ENCODE results near the gene HIBADH. TPM values are rescaled to one million over a fixed set of nuclear protein-coding genes. Genes with fewer than 3 reads are reported as not detected.

The HIBADH gene
- total RNA-seq, 2 experiments from 2014 or later, result 19.2 to 24.0 TPM

GRCh38 chr7:27704422-27705199, 41.9 kb upstream of the HIBADH start:
- Histone ChIP-seq H2AFZ (ENCODE audit: low read length) (no peak overlapping the region), H3K36me3 (ENCODE audit: insufficient read depth, low read length) (no peaks in the 10 kb centered on the region), H3K4me3 (ENCODE audit: low read depth, low read length, poor library complexity, severe bottlenecking) (no peak overlapping the region), H3K27ac (ENCODE audit: low read depth, low read length, poor library complexity, severe bottlenecking) (no peak overlapping the region), H3K9me2 (ENCODE audit: insufficient read depth, low read length) (no peaks in the 10 kb centered on the region), H4K20me1 (ENCODE audit: insufficient read depth, low read length) (no peaks in the 10 kb centered on the region), H3K4me1 (ENCODE audit: insufficient read depth, low read length, poor library complexity, severe bottlenecking) (no peaks in the 10 kb centered on the region), H3K4me2 (ENCODE audit: low read length) (no peak overlapping the region), H3K79me2 (ENCODE audit: insufficient read depth, low read depth, low read length) (no peaks in the 10 kb centered on the region), H3K9me3 (ENCODE audit: low read length) (no peaks in the 10 kb centered on the region)
- DNase-seq (ENCODE audit: low spot score), result no peak
- POLR2A ChIA-PET, result interaction anchor here (1.9 kb wide), 1 partner anchor 10 kb away, joined by 5 read pairs; no protein-coding TSS in a partner anchor
- intact Hi-C loops (cut with micrococcal nuclease; ENCODE audit: unreplicated experiment), result no loop called here
- BruUV-seq (replicated peaks), result no TSS peak
- no peak for TF ChIP-seq CTCF (conservative IDR thresholded peaks at IDR 0.05; ENCODE audit: low read length)
- no peak for TF ChIP-seq EZH2phosphoT487 (IDR thresholded peaks at IDR 0.05; ENCODE audit: borderline replicate concordance, low read depth, low read length)
- CTCF ChIA-PET (ENCODE audit: unreplicated experiment), result no interaction called here

GRCh38 chr7:27703181-27703580, 40.5 kb upstream of the HIBADH start:
- Histone ChIP-seq H2AFZ (ENCODE audit: low read length) (no peak overlapping the region), H4K20me1 (ENCODE audit: insufficient read depth, low read length) (no peaks in the 10 kb centered on the region), H3K9me2 (ENCODE audit: insufficient read depth, low read length) (no peaks in the 10 kb centered on the region), H3K27ac (ENCODE audit: low read depth, low read length, poor library complexity, severe bottlenecking) (no peak overlapping the region), H3K4me2 (ENCODE audit: low read length) (no peak overlapping the region), H3K4me1 (ENCODE audit: insufficient read depth, low read length, poor library complexity, severe bottlenecking) (peaks cover 6% of the 10 kb centered on the region), H3K36me3 (ENCODE audit: insufficient read depth, low read length) (no peaks in the 10 kb centered on the region), H3K79me2 (ENCODE audit: insufficient read depth, low read depth, low read length) (no peaks in the 10 kb centered on the region), H3K9me3 (ENCODE audit: low read length) (no peaks in the 10 kb centered on the region), H3K4me3 (ENCODE audit: low read depth, low read length, poor library complexity, severe bottlenecking) (no peak overlapping the region)
- ChIA-PET POLR2A (no interaction called here), CTCF (ENCODE audit: unreplicated experiment) (no interaction called here)
- intact Hi-C loops (cut with micrococcal nuclease; ENCODE audit: unreplicated experiment), result no loop called here
- DNase-seq (ENCODE audit: low spot score), result no peak
- BruUV-seq (replicated peaks), result no TSS peak
- TF ChIP-seq EZH2phosphoT487 (IDR thresholded peaks at IDR 0.05; ENCODE audit: borderline replicate concordance, low read depth, low read length), result no peak
- no peak for TF ChIP-seq CTCF (conservative IDR thresholded peaks at IDR 0.05; ENCODE audit: low read length)

GRCh38 chr7:27700501-27700900, 37.8 kb upstream of the HIBADH start:
- BruUV-seq (replicated peaks), result no TSS peak
- H3K4me3 ChIP-seq (ENCODE audit: low read depth, low read length, poor library complexity, severe bottlenecking), result no peak overlapping the region
- H3K9me2 ChIP-seq (ENCODE audit: insufficient read depth, low read length), result no peaks in the 10 kb centered on the region
- H3K9me3 ChIP-seq (ENCODE audit: low read length), result no peaks in the 10 kb centered on the region
- no peak overlapping the region for H2AFZ ChIP-seq (ENCODE audit: low read length)
- H3K27ac ChIP-seq (ENCODE audit: low read depth, low read length, poor library complexity, severe bottlenecking), result no peak overlapping the region
- H3K79me2 ChIP-seq (ENCODE audit: insufficient read depth, low read depth, low read length), result no peaks in the 10 kb centered on the region
- ChIA-PET CTCF (ENCODE audit: unreplicated experiment) (no interaction called here), POLR2A (interaction anchor here (0.5 to 0.7 kb wide), 2 partner anchors 63 to 211 kb away, joined by 3 to 5 read pairs; no protein-coding TSS in a partner anchor)
- peaks cover 14% of the 10 kb centered on the region for H3K4me1 ChIP-seq (ENCODE audit: insufficient read depth, low read length, poor library complexity, severe bottlenecking)
- H3K36me3 ChIP-seq (ENCODE audit: insufficient read depth, low read length), result no peaks in the 10 kb centered on the region
- H4K20me1 ChIP-seq (ENCODE audit: insufficient read depth, low read length), result no peaks in the 10 kb centered on the region
- DNase-seq (ENCODE audit: low spot score), result no peak
- TF ChIP-seq EZH2phosphoT487 (IDR thresholded peaks at IDR 0.05; ENCODE audit: borderline replicate concordance, low read depth, low read length) (no peak), CTCF (conservative IDR thresholded peaks at IDR 0.05; ENCODE audit: low read length) (peak; percentile 14; the same call in 1 of the 2 replicates)
- intact Hi-C loops (cut with micrococcal nuclease; ENCODE audit: unreplicated experiment), result no loop called here
- no peak overlapping the region for H3K4me2 ChIP-seq (ENCODE audit: low read length)
